ENCODE results near the gene THY1.

Gene THY1

GRCh38 chr11:119450590-119451326 lies 27.8 kb upstream of the THY1 start:
- ChIA-PET POLR2A (no interaction called here), CTCF (no interaction called here)
- DNase-seq (ENCODE audit: extremely low spot score), result no peak
- TF ChIP-seq, protein P1, sequence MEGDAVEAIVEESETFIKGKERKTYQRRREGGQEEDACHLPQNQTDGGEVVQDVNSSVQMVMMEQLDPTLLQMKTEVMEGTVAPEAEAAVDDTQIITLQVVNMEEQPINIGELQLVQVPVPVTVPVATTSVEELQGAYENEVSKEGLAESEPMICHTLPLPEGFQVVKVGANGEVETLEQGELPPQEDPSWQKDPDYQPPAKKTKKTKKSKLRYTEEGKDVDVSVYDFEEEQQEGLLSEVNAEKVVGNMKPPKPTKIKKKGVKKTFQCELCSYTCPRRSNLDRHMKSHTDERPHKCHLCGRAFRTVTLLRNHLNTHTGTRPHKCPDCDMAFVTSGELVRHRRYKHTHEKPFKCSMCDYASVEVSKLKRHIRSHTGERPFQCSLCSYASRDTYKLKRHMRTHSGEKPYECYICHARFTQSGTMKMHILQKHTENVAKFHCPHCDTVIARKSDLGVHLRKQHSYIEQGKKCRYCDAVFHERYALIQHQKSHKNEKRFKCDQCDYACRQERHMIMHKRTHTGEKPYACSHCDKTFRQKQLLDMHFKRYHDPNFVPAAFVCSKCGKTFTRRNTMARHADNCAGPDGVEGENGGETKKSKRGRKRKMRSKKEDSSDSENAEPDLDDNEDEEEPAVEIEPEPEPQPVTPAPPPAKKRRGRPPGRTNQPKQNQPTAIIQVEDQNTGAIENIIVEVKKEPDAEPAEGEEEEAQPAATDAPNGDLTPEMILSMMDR (IDR thresholded peaks at IDR 0.05; ENCODE audit: control extremely low read depth, extremely low read depth, low read depth, missing control alignments), result no peak

DNA sequence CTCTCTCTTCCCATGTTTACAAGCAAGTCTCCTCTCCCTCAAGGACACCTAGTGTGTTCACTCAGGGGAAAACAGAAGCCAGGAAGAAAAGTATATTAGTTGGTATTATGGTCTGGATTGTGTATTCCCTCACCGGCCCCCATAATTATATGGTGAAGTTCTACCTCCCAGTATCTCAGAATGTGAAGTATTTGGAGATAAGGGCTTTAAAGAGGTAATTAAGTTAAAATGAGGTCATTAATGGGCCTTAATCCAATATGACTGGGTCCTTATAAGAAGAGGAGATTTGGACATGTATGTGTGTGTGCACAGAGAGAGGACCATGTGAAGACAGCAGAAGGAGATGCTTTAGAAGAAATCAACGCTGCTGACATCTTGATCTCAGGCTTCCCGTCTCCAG lies 26.5 kb upstream of the THY1 start:
- CTCF ChIA-PET, result interaction anchor here (2.7 kb wide), 1 partner anchor 25 kb away, joined by 9 read pairs; no protein-coding TSS in a partner anchor
- no peak for DNase-seq (ENCODE audit: extremely low spot score)
- POLR2A ChIA-PET, result no interaction called here
- TF ChIP-seq, protein P1 (IDR thresholded peaks at IDR 0.05; ENCODE audit: control extremely low read depth, extremely low read depth, low read depth, missing control alignments), result no peak

GRCh38 chr11:119448380-119448779 lies 25.4 kb upstream of the THY1 start:
- no peak for DNase-seq (ENCODE audit: extremely low spot score)
- POLR2A ChIA-PET, result no interaction called here
- TF ChIP-seq, protein P1 (IDR thresholded peaks at IDR 0.05; ENCODE audit: control extremely low read depth, extremely low read depth, low read depth, missing control alignments), result no peak
- CTCF ChIA-PET, result interaction anchor here (1.2 to 2.7 kb wide), 3 partner anchors 11 to 92 kb away, joined by 3 to 9 read pairs (median 4); no protein-coding TSS in a partner anchor

DNA sequence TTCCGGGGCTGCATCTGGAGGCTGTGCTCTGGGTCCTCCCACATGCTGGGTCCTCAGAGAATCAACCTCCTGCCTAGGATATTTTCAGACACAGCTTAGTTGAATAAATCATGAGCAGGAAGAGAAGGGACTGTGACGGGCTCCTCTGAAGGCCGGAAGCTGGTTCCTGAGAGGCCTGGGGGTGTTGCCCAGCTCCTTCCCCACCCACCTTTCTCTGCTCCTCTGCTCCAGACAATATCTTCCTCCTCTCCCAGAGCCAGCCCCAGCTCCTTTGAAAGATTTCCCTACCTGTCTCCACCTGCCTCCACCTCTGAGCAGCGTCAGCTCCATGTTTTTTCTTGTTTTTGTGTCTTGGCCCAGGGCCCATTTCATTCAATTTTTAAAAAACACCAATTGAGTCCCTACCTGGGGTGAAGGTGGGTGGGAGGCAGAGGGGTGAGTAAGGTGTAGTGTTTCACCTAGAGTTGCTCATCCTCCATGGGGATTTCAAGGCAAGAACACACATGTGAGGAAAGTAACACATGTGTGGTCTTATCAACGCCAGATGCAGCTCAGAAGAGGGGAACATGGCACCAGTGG lies 24.8 kb upstream of the THY1 start:
- CTCF ChIA-PET, result interaction anchor here (1.2 to 2.7 kb wide), 4 partner anchors 12 to 92 kb away, joined by 3 to 9 read pairs (median 4); no protein-coding TSS in a partner anchor
- POLR2A ChIA-PET, result no interaction called here
- DNase-seq (ENCODE audit: extremely low spot score), result no peak
- TF ChIP-seq, protein P1 (IDR thresholded peaks at IDR 0.05; ENCODE audit: control extremely low read depth, extremely low read depth, low read depth, missing control alignments), result no peak

DNA sequence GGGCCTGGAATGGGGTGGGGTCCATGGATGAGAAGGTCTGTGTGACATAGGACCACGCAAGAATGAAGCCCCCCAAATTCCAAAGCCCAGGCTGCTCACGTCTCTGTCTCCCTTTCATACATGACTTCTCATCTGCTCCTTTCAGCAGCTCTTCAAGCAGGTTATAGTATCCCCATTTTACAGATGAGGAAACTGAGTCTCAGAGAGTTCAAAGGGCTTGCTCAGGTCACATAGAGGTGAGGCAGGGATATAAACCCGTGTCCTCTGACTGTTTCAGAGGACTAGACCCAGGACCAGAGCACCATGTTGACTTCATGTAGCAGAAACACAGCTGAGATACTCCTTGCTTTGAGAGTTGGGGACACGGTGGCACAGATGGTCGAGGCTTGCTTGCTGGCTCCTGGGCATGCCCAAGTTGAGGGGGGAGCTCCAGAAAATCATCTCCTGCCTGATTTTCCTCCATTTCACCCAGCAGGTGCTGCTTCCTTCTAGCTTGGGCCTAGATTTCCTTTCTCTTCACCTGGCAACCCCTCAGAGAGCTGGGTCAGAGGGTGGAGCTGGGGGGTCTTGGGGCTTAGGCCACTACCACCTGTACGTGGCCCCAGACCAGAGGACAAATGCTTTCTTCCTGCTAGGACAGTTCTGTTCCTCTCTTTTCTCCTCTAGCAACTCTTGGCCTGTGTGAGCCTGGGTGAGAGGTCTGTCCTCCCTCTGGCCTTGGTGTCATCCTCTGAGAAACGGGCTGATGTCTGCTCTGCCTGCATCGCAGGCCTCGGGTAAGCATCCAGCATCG lies 24.1 kb upstream of the THY1 start:
- POLR2A ChIA-PET, result no interaction called here
- DNase-seq (ENCODE audit: extremely low spot score), result no peak
- TF ChIP-seq, protein P1 (IDR thresholded peaks at IDR 0.05; ENCODE audit: control extremely low read depth, extremely low read depth, low read depth, missing control alignments), result no peak
- CTCF ChIA-PET, result interaction anchor here (1.4 kb wide), 2 partner anchors 32 to 91 kb away, joined by 3 to 4 read pairs; no protein-coding TSS in a partner anchor

GRCh38 chr11:119446434-119446833 lies 23.5 kb upstream of the THY1 start:
- TF ChIP-seq, protein P1 (IDR thresholded peaks at IDR 0.05; ENCODE audit: control extremely low read depth, extremely low read depth, low read depth, missing control alignments), result no peak
- no peak for DNase-seq (ENCODE audit: extremely low spot score)
- ChIA-PET CTCF (interaction anchor here (1.4 kb wide), 1 partner anchor 31 kb away, joined by 3 read pairs; no protein-coding TSS in a partner anchor), POLR2A (no interaction called here)

All from GM10248 (cell line).